Activated T-helper 2 cell treated with anti-CD3 and anti-CD28 coated beads, Interferon-gamma antibody, Interleukin-2, Interleukin-4, amounts not matched to agents 10 μg/mL and 5 μg/mL and 100 μg/mL, durations not matched to agents 14 hours and 24 hours and 36 hours (primary cell): ENCODE measurements around the gene CDHR1. TPM values are rescaled to one million over a fixed set of nuclear protein-coding genes. Genes with fewer than 3 reads are reported as not detected.
"Not testable (repeated sequence)": the region's sequence is repeated elsewhere in the genome, so short reads cannot be mapped to it uniquely, and the experiment has no call there.

ENCODE experiments used
- DNase-seq: peaks from one replicate; pipeline ENCODE4 v3.0.0; 2021; ENCODE audit warnings: low spot score
- H3K27ac Mint-ChIP-seq: one replicate; pipeline ENCODE4 v1.8.0; 2021; ENCODE audit warnings: mixed read lengths
- H3K27me3 Mint-ChIP-seq: one replicate; pipeline ENCODE4 v1.8.0; 2021; ENCODE audit warnings: low read depth, mixed read lengths
- H3K36me3 Mint-ChIP-seq: one replicate; pipeline ENCODE4 v1.8.0; 2021; ENCODE audit warnings: low read depth, mixed read lengths
- H3K4me1 Mint-ChIP-seq: one replicate; pipeline ENCODE4 v1.8.0; 2021; ENCODE audit warnings: low read depth, mixed read lengths
- H3K4me3 Mint-ChIP-seq: one replicate; pipeline ENCODE4 v1.8.0; 2021; ENCODE audit warnings: low read depth, mild to moderate bottlenecking, moderate library complexity, mixed read lengths
- H3K9me3 Mint-ChIP-seq: one replicate; pipeline ENCODE4 v1.8.0; 2021; ENCODE audit warnings: mixed read lengths
- intact Hi-C: fragments of 100-400 bp; cut with micrococcal nuclease; formaldehyde crosslinking; loops from one replicate; pipeline ENCODE4 v1.15.1; 2023
- total RNA-seq: library from RNA; stranded (reverse); gene quantifications from 2 replicates; pipeline ENCODE4 v1.2.3, GENCODE V29; 2022

The CDHR1 gene
- total RNA-seq, 1 donor from 2014 or later = 0.32 TPM

- intact Hi-C loops = no loop called here
- DNase-seq = no peak
- Mint-ChIP-seq H3K27ac (no peak overlapping the region), H3K27me3 (peaks cover 8% of the 10 kb centered on the region), H3K9me3 (no peaks in the 10 kb centered on the region), H3K4me3 (no peak overlapping the region), H3K36me3 (no peaks in the 10 kb centered on the region), H3K4me1 (no peaks in the 10 kb centered on the region)
These were observed 29.9 kb upstream of the CDHR1 start for GRCh38 chr10:84164442-84164841.

- peaks cover 6% of the 10 kb centered on the region for H3K27me3 Mint-ChIP-seq
- no peaks in the 10 kb centered on the region for H3K9me3 Mint-ChIP-seq
- no peaks in the 10 kb centered on the region for H3K4me1 Mint-ChIP-seq
- H3K27ac Mint-ChIP-seq = no peak overlapping the region
- no peaks in the 10 kb centered on the region for H3K36me3 Mint-ChIP-seq
- no peak overlapping the region for H3K4me3 Mint-ChIP-seq
- intact Hi-C loops = no loop called here
- no peak for DNase-seq
These were observed 27.6 kb upstream of the CDHR1 start for GRCh38 chr10:84166620-84167288.

GRCh38 chr10:84167289-84167653 lies 27.1 kb upstream of the CDHR1 start:
- H3K4me3 Mint-ChIP-seq, H3K27ac Mint-ChIP-seq, H3K9me3 Mint-ChIP-seq, H3K27me3 Mint-ChIP-seq, intact Hi-C loops, H3K4me1 Mint-ChIP-seq, DNase-seq, H3K36me3 Mint-ChIP-seq: not testable (repeated sequence)

- H3K4me1 Mint-ChIP-seq, intact Hi-C loops, H3K27ac Mint-ChIP-seq, H3K9me3 Mint-ChIP-seq, H3K4me3 Mint-ChIP-seq, DNase-seq, H3K36me3 Mint-ChIP-seq, H3K27me3 Mint-ChIP-seq: not testable (repeated sequence)
These were observed 26.0 kb upstream of the CDHR1 start for GRCh38 chr10:84168382-84168781.

- H3K27me3 Mint-ChIP-seq, H3K9me3 Mint-ChIP-seq, H3K36me3 Mint-ChIP-seq, intact Hi-C loops, H3K4me3 Mint-ChIP-seq, DNase-seq, H3K4me1 Mint-ChIP-seq, H3K27ac Mint-ChIP-seq: not testable (repeated sequence)
These were observed 23.1 kb upstream of the CDHR1 start for GRCh38 chr10:84171237-84171636.

- DNase-seq, H3K4me1 Mint-ChIP-seq, H3K36me3 Mint-ChIP-seq, H3K9me3 Mint-ChIP-seq, H3K4me3 Mint-ChIP-seq, H3K27me3 Mint-ChIP-seq, H3K27ac Mint-ChIP-seq, intact Hi-C loops: not testable (repeated sequence)
These were observed 22.5 kb upstream of the CDHR1 start for GRCh38 chr10:84171700-84172466.

GRCh38 chr10:84172467-84173356 lies 21.6 kb upstream of the CDHR1 start:
- no peak for DNase-seq
- Mint-ChIP-seq H3K27me3 (no peaks in the 10 kb centered on the region), H3K4me3 (no peak overlapping the region), H3K9me3 (no peaks in the 10 kb centered on the region), H3K4me1 (peaks cover 4% of the 10 kb centered on the region), H3K27ac (no peak overlapping the region), H3K36me3 (no peaks in the 10 kb centered on the region)
- intact Hi-C loops = no loop called here

- no peak within 1 kb of the TSS for H3K27ac Mint-ChIP-seq
- no peaks in the 10 kb centered on the region for H3K9me3 Mint-ChIP-seq
- no peak within 1 kb of the TSS for H3K4me3 Mint-ChIP-seq
- H3K4me1 Mint-ChIP-seq = peaks cover 4% of the 10 kb centered on the region
- no peaks in the 10 kb centered on the region for H3K36me3 Mint-ChIP-seq
- intact Hi-C loops = no loop called here
- H3K27me3 Mint-ChIP-seq = no peaks in the 10 kb centered on the region
- DNase-seq = no peak
These were observed 20.8 kb upstream of the CDHR1 start, which contains the start of gene GPR15LG for GRCh38 chr10:84173501-84173929. GPR15LG (plus strand) TSS chr10:84173801; CDS start chr10:84173852, 51 bp downstream.

GRCh38 chr10:84175436-84175835 lies 18.9 kb upstream of the CDHR1 start:
- Mint-ChIP-seq H3K9me3 (no peaks in the 10 kb centered on the region), H3K27me3 (no peaks in the 10 kb centered on the region), H3K4me1 (peaks cover 4% of the 10 kb centered on the region), H3K27ac (no peak overlapping the region), H3K36me3 (no peaks in the 10 kb centered on the region), H3K4me3 (no peak overlapping the region)
- intact Hi-C loops = no loop called here
- no peak for DNase-seq

- DNase-seq = no peak
- no peaks in the 10 kb centered on the region for H3K9me3 Mint-ChIP-seq
- intact Hi-C loops = no loop called here
- H3K36me3 Mint-ChIP-seq = no peaks in the 10 kb centered on the region
- H3K27ac Mint-ChIP-seq = no peak overlapping the region
- no peaks in the 10 kb centered on the region for H3K27me3 Mint-ChIP-seq
- H3K4me3 Mint-ChIP-seq = no peak overlapping the region
- peaks cover 4% of the 10 kb centered on the region for H3K4me1 Mint-ChIP-seq
These were observed 18.0 kb upstream of the CDHR1 start for GRCh38 chr10:84176351-84176750.

GRCh38 chr10:84176836-84177474 lies 17.4 kb upstream of the CDHR1 start:
- Mint-ChIP-seq H3K4me1 (peaks cover 4% of the 10 kb centered on the region), H3K9me3 (no peaks in the 10 kb centered on the region), H3K36me3 (no peaks in the 10 kb centered on the region), H3K27ac (no peak overlapping the region), H3K4me3 (no peak overlapping the region), H3K27me3 (no peaks in the 10 kb centered on the region)
- intact Hi-C loops = no loop called here
- DNase-seq = no peak

- no peak for DNase-seq
- Mint-ChIP-seq H3K36me3 (no peaks in the 10 kb centered on the region), H3K9me3 (no peaks in the 10 kb centered on the region), H3K27ac (no peak overlapping the region), H3K4me1 (peaks cover 4% of the 10 kb centered on the region), H3K27me3 (no peaks in the 10 kb centered on the region), H3K4me3 (no peak overlapping the region)
- intact Hi-C loops = no loop called here
These were observed 16.7 kb upstream of the CDHR1 start for GRCh38 chr10:84177541-84178141.
